GM13977 (cell line): ENCODE data around the gene MYCL.
"Not testable (repeated sequence)": the region's sequence is repeated elsewhere in the genome, so short reads cannot be mapped to it uniquely, and the experiment has no call there.

Experiments
- DNase-seq: peaks from one replicate; pipeline ENCODE4 v3.0.0; 2012; ENCODE audit warnings: low spot score
- CTCF ChIP-seq: IDR thresholded peaks from 2 replicates; pipeline ENCODE4 v1.5.1; 2012; ENCODE audit warnings: mild to moderate bottlenecking, control low read depth; ENCODE audit not compliant: insufficient read depth; ENCODE audit errors: extremely low read depth, missing control alignments
- in situ Hi-C: fragments of 300-500 bp; cut with MboI; formaldehyde crosslinking; loops from one replicate; pipeline ENCODE4 v1.12.0; 2022; ENCODE audit warnings: low sequenced_read_pairs, low pct_unique_long_range_greater_than_20kb, mixed read lengths, inconsistent platforms; ENCODE audit not compliant: unreplicated experiment

MYCL gene

DNA sequence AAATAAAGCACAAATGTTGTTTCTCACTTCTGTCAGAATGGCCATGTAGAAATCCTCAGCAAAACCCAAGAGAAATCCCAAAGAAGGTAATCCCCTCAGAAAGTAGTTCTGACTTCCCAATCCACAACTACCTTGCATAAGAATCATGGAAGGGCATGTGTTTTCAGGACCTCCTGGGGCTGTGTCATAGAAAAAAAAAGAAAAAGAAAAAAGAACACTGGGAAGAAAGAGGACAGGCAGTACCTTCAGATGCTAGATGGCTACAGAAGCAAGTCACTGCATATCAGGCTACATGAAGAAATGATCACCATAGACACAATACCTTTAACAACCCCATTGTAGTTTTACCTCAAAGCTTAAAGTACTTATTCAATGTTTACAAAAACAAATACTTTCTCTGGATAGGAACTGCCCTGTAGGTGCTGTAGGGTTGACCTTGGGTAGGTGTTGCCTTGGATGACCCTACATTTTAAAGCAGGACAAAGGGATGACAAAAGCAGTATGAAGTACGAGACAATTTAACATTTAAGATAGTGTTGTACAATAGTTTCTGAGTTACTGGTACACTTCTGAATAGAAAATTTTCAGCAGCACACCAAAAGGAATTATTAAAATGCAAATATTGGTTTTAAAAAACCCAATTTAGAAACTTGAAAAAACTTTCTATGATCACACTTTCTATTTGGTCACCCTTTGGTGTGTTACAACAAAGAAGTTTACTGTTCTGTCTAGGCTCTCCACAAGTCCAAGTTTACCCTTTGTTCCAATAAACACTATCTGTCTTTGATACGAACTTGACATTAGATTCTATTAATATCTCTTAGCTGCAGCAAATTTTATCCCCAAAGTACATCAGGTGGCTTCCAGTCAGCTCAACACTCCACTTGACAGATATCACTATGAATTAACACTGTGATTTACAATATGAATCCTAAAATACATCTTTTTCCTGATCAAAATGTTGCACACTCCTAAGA is 23.4 kb downstream of the MYCL start:
- no peak for TF ChIP-seq CTCF
- no peak for DNase-seq
- in situ Hi-C loops, result no loop called here

GRCh38 chr1:39877231-39877778 is 24.4 kb downstream of the MYCL start:
- in situ Hi-C loops, result no loop called here
- no peak for TF ChIP-seq CTCF
- no peak for DNase-seq

DNA sequence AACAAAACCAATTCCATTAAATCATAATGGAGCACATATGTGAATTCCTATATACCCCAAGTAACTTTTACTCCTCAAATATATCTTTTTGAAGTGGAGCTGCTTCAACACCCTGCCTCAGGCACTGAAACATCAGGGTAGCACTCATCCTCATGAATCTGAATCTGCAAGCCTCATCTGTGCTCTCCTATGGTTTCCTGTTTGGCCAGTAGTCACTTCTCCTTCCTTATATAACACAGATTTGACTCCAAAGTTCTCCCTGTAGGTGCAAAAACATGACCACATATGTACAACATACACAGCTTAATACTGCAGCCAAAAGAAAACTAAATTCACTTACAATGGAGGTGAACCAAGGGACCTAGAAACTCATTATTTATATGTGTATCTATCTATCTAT is 25.6 kb downstream of the MYCL start:
- in situ Hi-C loops, result no loop called here
- DNase-seq, result no peak
- TF ChIP-seq CTCF, result no peak

- DNase-seq, result no peak
- in situ Hi-C loops, result no loop called here
- TF ChIP-seq CTCF, result no peak
Observed at GRCh38 chr1:39872698-39873097, 29.0 kb downstream of the MYCL start.

GRCh38 chr1:39871796-39872195 is 29.9 kb downstream of the MYCL start:
- no peak for TF ChIP-seq CTCF
- DNase-seq, result no peak
- in situ Hi-C loops, result no loop called here

GRCh38 chr1:39871043-39871442 is 30.7 kb downstream of the MYCL start:
- DNase-seq, in situ Hi-C loops: not testable (repeated sequence)

GRCh38 chr1:39869538-39870112 is 32.1 kb downstream of the MYCL start:
- not testable (repeated sequence) for DNase-seq

More at GRCh38 chr1:39869538-39870112, 32.1 kb downstream of the MYCL start:
- in situ Hi-C loops, result not testable (repeated sequence)
